Left kidney (tissue), 2 donors: ENCODE data around the gene ASCC3. TPM values are rescaled to one million over a fixed set of nuclear protein-coding genes. Genes with fewer than 3 reads are reported as not detected.
A peak's percentile ranks its signal among the peaks of the same experiment; 100 is the strongest.
"Not testable (repeated sequence)": the region's sequence is repeated elsewhere in the genome, so short reads cannot be mapped to it uniquely, and the experiment has no call there.

Source experiments
- DNase-seq: peaks from one replicate; pipeline ENCODE4 v3.0.0-alpha.2; 2013
- polyA plus RNA-seq: library from polyadenylated mRNA; unstranded; fragments of 120-200 nt; gene quantifications from one replicate; pipeline ENCODE4 v1.2.1, GENCODE V29; 2013; ENCODE audit not compliant: insufficient read length

The ASCC3 gene
- polyA plus RNA-seq, 1 donor = 30.2 TPM

DNA sequence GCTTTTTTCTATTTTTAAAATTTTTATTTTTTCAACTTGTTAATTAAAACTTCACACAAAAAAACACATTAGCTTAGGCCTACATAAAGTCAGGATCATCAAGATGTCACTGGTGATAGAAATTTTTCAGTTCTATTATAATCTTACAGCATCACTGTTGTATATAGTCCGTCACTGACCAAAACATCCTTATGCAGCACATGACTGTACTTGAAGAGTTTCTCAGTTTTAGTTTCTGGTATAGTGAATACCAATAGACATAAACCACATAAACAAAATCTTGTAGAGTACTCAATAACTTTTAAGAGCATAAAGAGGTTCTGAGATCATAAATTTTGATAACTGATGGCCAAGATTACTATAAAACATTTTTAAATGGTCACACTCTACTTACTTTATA, 71.8 kb downstream of the ASCC3 start:
- no peak for DNase-seq

DNA sequence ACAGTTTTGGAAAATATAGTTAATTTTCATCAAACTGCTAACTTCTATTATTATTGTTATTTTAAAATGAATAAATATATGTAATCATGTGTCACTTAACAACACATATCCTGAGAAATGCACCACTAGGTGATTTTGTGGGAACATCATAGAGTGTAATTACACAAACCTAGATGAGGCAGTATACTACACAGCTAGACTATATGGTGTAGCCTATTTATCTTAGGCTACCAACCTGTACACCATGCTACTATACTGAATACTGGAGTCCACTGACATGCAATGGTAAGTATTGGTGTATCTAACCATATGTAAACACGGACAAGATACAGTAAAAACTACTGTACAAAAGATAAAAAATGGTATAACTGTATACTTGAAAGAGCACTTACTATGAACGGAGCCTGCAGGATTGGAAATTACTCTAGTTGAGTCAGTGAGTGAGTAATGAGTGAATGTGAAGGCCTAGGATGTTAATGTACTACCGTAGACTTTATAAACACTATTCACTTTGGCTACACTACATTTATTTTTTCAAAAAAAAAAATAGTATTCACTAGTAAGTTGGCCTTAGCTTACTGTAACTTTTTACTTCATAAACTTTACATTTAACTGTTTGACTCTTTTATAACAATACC, 72.4 kb downstream of the ASCC3 start:
- no peak for DNase-seq

GRCh38 chr6:100806296-100806695, 74.8 kb downstream of the ASCC3 start:
- DNase-seq = no peak

GRCh38 chr6:100803264-100804045, 77.7 kb downstream of the ASCC3 start:
- peak; percentile 5 for DNase-seq

DNA sequence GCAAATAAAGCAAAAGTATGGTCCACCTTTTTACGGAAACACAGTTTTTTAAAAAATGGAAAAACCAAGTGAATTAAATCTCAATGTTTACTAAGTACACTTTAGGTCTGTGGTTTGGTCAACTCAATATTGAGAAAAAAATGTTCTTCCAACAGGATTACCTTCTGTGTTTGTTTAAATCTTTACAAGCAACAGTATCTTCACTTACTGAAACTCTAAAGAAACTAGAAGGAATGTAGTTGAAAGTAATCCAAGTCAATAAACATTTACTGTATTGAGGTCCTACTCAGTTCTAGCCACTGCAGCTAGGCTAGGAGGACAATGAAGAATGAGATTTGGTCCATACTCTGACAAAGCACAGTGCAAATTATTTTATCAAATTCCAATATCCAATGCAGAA, 80.1 kb downstream of the ASCC3 start:
- DNase-seq = no peak

DNA sequence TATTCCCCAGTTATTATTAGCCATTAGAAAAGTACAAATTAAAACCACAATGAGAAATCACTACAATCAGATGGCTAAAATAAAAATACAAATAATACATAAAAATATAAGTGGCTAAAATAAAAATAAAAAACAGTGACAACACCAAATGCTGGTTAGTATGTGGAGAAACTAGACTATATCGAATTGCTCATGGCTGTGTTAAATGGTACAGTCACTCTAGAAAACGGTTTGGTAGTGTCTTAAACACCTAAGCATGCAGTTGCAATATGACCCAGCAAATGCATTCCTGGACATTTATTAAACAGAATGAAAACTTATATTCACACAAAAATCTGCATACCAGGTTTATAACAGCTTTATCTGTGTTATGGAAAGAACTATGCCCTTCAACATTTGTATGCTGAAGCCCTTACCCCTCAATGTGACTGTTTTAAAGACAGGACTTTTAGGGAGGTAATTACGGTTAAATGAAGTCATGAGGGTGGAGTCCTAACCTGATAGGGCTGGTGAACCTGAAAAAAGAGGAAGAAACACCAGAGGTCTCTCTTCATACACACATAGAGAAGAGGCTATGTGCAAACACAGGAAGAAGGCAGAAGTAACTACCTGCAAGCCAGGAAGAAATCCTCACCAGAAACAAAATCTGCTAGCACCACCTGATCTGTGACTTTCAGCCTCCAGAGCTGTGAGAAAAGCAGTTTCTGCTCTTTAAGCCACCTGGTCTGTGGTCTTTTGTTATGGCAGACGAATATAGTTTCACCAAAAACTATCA, 84.9 kb downstream of the ASCC3 start:
- DNase-seq = no peak

DNA sequence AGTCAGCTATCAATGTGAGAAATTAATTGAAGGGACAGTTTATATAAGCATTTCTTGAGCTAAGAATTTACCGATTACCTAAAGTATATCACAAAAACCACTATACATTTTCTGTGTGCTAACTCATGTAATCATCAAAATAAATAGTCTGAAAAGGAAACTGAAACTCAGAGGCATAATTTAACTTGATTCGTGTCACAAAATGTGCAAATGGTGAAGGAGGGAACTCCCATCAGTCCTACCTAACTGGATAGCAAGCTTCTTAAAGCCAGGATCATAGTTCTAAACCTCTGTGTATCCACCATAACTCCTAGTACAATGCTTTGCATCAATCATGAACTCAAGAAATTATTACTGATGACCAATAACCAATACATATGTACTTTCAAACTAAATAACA, 91.0 kb downstream of the ASCC3 start:
- no peak for DNase-seq

DNA sequence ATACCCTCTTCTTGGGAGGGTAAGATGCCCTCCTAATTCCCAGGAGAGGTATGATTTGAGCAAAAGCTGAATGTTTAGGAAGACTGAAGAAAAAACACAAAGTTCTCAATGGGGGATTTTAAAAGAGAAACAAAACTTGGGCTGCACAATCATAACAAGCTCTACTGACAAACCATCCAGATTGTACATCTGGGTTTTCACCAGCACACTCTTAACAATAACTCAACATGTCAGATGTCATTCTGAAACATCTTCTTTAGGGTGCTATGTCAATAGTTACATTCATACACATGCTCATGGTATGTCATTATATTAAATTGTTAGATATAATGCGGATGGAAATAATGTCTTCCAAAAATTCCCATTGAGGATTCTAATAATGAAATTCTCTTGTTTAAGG, 95.1 kb downstream of the ASCC3 start:
- DNase-seq = no peak

DNA sequence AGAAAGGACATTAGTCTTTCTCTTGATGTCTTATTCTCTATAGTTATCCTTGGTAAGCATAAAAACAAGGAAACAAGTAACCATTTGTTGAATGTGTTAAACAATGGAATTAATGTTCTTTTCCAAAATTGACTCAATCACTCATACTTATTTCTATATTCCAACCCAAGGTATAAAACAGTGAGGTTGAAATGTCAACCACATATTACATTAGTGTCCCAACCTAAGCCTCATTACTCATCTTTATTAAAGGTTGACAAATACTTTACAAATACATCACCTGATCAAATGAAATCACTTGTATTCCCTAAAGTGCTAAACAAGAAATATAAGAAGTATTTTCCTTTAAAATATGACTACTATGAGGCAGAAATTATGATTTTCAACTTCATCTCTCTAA, 100.5 kb downstream of the ASCC3 start:
- DNase-seq = no peak

- DNase-seq = no peak
Observed at GRCh38 chr6:100775667-100776066, 105.5 kb downstream of the ASCC3 start.

DNA sequence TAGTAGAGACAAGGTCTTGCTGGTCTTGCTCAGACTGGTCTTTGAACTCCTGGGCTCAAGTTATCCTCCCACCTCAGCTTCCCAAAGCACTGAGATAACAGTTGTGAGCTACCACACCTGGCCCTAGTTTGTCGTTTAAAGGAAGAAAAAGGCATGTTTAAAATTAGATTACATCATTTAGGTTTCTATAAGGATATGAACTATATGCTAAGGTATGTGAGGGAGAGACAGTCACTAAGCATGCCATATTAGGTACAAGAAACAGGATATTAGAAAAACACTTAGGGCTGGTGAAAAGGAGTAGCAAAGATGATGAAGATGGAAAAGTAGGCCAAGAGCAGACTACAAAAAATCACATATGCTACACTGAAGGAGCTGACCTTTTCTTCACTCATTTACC, 106.4 kb downstream of the ASCC3 start:
- no peak for DNase-seq

DNA sequence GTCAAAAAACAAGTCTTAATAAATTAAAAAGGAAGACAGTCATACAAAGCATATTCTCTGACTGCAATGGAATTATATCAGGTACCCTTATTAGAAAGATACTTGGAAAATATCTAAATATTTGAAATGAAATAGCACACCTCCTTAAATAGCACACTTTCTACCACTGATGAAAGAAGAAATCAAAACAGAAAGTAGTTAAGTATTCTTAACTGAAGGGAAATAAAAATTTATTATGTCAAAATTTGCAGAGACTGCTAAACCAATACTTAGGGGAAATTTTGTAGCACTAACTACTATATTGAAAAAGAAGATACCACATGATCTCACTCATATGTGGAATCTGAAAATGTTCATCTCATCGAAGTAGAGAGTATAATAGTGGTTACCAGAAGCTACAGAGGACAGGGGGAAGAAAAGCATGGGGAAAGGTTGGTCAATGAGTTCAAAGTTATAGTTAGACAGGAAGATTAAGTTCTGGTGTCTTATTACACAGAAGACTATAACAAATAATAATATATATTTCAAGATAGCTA, 112.2 kb downstream of the ASCC3 start:
- no peak for DNase-seq

DNA sequence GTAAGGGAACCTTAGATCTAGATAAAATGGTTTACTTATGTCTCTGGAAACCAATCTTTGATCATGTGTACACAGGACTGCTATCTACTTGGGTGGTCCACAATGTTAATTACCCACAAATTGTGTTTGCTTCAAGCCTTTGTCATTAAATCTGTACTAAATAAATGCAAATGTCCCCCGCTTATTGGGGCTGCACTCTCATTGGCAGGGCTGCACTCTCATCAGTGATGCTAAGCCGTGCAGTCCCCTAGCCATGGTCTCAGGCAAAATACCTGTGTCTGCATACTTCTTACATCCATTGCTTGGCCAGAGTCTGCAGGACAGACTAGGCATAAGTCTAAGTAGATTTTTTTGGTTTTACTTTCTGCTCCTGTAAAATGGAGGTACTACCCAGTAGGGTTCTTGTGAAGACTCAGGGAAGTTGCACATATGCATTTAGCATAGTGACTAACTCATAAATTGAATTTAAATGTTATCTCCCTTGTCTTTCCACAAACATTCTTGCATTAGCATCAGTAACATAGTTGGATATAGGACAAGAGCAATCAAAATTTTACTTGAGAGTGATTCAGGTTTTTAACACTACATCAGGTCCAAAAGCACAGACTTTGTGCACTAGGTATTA, 117.4 kb downstream of the ASCC3 start:
- DNase-seq = no peak

DNA sequence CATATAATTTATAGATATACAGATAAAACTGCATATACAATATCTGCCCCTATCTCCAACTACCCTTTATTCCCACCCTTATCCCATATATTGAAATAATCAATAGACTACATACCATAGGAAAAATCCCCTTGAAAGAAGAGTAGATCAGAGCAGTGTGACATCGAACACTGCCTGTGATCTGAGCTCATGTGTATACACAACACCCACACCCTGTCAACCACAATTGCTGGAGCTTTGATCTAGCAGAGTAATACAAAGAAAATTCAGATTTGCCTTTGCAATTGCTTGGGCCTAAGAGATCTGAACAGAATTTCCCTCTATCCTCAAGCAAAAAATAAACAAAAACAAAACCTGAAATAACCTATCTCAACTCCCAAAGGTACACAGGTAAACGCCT, 119.3 kb downstream of the ASCC3 start:
- no peak for DNase-seq

DNA sequence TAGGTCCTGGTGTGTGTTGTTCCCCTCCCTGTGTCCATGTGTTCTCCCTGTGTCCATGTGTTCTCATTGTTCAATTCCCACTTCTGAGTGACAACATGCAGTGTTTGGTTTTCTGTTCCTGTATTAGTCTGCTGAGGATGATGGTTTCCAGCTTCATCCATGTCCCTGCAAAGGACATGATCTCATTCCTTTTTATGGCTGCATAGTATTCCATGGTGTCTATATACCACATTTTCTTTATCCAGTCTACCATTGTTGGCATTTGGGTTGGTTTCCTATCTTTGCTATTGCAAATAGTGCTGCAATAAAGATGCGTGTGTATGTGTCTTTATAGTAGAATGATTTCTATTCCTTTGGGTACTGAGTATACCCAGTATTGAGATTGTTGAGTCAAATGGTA, 122.7 kb downstream of the ASCC3 start:
- not testable (repeated sequence) for DNase-seq

GRCh38 chr6:100753421-100753820, 127.7 kb downstream of the ASCC3 start:
- no peak for DNase-seq

DNA sequence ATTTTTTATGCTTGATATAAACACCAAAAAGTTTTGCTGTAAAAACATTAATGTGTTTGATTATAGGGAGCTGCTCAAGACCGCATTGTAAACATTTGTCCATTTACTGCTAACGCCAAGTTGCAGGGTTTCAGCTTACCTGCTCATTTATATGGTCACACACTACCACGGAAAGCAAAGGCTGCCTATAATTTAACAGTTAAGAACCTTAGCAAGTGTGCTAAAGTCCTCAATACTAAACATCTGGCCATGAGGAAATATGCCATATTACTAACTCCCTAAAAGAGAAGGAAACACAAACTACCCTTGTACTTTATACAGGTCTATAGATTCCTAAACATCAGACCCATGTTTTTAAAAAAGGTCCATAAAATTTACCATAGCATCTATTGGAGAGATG, 129.5 kb downstream of the ASCC3 start:
- DNase-seq = no peak

GRCh38 chr6:100745419-100746041, 135.6 kb downstream of the ASCC3 start:
- DNase-seq = no peak

DNA sequence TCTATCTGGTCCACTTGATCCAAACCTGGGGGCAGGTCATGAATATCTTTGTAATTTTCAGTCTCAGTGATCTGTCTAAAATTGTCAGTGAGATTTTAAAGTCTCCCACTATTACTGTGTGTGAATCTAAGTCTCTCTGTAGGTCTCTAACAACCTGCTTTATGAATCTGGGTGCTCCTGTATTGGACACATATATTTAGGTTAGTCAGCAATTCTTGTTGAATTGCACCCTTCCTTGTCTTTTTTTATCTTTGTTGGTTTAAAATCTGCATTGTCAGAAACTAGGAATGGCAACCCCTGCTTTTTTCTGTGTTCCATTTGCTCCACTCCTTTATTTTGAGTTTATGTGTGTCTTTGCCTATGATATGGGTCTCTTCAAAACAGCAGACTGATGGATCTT, 140.7 kb downstream of the ASCC3 start:
- no peak for DNase-seq

DNA sequence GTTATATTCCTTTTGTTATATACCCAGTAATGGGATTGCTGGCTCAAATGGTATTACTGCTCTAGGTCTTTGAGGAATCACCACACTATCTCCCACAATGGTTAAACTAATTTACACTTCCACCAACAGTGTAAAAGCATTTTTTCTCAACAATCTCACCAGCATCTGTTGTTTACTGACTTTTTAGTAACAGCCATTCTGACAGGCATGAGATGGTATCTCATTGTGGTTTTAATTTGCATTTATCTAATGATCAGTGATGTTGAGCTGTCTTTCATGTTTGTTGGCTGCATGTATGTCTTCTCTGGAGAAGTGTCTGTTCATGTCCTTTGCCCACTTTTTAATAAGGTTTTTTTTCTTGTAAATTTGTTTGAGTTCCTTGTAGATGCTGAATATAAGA, 143.4 kb downstream of the ASCC3 start:
- not testable (repeated sequence) for DNase-seq

DNA sequence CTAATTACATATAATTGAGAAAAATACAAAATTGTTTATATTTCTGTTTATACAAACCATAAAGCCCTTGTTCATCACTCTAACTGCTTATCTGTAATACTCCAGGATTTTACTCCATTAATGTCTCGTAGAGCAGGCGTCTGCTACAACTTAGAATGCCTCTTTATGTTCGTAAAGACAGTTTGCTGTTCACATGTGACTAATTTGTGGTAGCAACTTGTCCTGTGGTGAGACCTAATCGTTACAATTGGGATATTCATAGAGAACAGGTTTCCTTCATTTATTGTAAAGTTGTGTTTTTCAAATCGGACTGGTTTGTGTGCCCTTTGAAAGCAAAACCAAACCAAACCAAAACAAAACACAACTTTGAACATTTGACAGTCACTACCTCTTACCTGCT, 149.7 kb downstream of the ASCC3 start:
- DNase-seq = no peak
